Measurements from ENCODE around the gene ADAMTSL3. TPM values are rescaled to one million over a fixed set of nuclear protein-coding genes. Genes with fewer than 3 reads are reported as not detected.

ADAMTSL3 gene
- total RNA-seq, 1 experiment from 2014 or later, result 0.05 TPM

- TF ChIP-seq, protein P1, sequence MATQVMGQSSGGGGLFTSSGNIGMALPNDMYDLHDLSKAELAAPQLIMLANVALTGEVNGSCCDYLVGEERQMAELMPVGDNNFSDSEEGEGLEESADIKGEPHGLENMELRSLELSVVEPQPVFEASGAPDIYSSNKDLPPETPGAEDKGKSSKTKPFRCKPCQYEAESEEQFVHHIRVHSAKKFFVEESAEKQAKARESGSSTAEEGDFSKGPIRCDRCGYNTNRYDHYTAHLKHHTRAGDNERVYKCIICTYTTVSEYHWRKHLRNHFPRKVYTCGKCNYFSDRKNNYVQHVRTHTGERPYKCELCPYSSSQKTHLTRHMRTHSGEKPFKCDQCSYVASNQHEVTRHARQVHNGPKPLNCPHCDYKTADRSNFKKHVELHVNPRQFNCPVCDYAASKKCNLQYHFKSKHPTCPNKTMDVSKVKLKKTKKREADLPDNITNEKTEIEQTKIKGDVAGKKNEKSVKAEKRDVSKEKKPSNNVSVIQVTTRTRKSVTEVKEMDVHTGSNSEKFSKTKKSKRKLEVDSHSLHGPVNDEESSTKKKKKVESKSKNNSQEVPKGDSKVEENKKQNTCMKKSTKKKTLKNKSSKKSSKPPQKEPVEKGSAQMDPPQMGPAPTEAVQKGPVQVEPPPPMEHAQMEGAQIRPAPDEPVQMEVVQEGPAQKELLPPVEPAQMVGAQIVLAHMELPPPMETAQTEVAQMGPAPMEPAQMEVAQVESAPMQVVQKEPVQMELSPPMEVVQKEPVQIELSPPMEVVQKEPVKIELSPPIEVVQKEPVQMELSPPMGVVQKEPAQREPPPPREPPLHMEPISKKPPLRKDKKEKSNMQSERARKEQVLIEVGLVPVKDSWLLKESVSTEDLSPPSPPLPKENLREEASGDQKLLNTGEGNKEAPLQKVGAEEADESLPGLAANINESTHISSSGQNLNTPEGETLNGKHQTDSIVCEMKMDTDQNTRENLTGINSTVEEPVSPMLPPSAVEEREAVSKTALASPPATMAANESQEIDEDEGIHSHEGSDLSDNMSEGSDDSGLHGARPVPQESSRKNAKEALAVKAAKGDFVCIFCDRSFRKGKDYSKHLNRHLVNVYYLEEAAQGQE (IDR thresholded peaks at IDR 0.05; ENCODE audit: low read depth), result no peak
- TF ChIP-seq, protein P2, sequence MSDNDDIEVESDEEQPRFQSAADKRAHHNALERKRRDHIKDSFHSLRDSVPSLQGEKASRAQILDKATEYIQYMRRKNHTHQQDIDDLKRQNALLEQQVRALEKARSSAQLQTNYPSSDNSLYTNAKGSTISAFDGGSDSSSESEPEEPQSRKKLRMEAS (IDR thresholded peaks at IDR 0.05), result no peak
These were observed 55.3 kb downstream of the ADAMTSL3 start (continued) for GRCh38 chr15:83709241-83709640.

- RAD21 ChIA-PET (ENCODE audit: low non-redundant PET in 1 of 2, low total read pairs in 2 of 2, uncharacterized antibody in 2 of 2, unreplicated experiment in 2 of 2), result no interaction called here
- no peak overlapping the region for H3K27ac ChIP-seq (ENCODE audit: low read depth, low read length)
These were observed 55.9 kb downstream of the ADAMTSL3 start for GRCh38 chr15:83709811-83710210.

More at GRCh38 chr15:83709811-83710210, 55.9 kb downstream of the ADAMTSL3 start:
- no peak overlapping the region for H3K4me2 ChIP-seq (ENCODE audit: low read length)
- H3K9me2 ChIP-seq (ENCODE audit: insufficient read depth), result no peaks in the 10 kb centered on the region
- no peak overlapping the region for H3K9ac ChIP-seq (ENCODE audit: low read length)
- POLR2A ChIA-PET, result no interaction called here
- H3K9me3 ChIP-seq (ENCODE audit: control insufficient read depth in 1 of 2, insufficient read depth in 1 of 2, low read depth in 1 of 2, low read length in 2 of 2), result no peaks in the 10 kb centered on the region
- ATAC-seq, result no peak
- no TSS peak for BruUV-seq (replicated peaks)
- H3K79me2 ChIP-seq (ENCODE audit: insufficient read depth, low read length), result no peaks in the 10 kb centered on the region
- no peak for TF ChIP-seq EGR1 (IDR thresholded peaks at IDR 0.05; ENCODE audit: low read depth)
- TF ChIP-seq, protein P3, sequence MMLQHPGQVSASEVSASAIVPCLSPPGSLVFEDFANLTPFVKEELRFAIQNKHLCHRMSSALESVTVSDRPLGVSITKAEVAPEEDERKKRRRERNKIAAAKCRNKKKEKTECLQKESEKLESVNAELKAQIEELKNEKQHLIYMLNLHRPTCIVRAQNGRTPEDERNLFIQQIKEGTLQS (IDR thresholded peaks at IDR 0.05), result no peak
- no peak for TF ChIP-seq ZNF274 (IDR thresholded peaks at IDR 0.05; ENCODE audit: low read depth, low read length)
- TF ChIP-seq CEBPB (IDR thresholded peaks at IDR 0.05; ENCODE audit: low read depth), result no peak
- TF ChIP-seq JUND (IDR thresholded peaks at IDR 0.05), result no peak
- TF ChIP-seq, protein P4, sequence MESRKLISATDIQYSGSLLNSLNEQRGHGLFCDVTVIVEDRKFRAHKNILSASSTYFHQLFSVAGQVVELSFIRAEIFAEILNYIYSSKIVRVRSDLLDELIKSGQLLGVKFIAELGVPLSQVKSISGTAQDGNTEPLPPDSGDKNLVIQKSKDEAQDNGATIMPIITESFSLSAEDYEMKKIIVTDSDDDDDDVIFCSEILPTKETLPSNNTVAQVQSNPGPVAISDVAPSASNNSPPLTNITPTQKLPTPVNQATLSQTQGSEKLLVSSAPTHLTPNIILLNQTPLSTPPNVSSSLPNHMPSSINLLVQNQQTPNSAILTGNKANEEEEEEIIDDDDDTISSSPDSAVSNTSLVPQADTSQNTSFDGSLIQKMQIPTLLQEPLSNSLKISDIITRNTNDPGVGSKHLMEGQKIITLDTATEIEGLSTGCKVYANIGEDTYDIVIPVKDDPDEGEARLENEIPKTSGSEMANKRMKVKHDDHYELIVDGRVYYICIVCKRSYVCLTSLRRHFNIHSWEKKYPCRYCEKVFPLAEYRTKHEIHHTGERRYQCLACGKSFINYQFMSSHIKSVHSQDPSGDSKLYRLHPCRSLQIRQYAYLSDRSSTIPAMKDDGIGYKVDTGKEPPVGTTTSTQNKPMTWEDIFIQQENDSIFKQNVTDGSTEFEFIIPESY (IDR thresholded peaks at IDR 0.05; ENCODE audit: extremely low read depth, insufficient replicate concordance, low read length), result no peak
- no peak for TF ChIP-seq RAD21 (IDR thresholded peaks at IDR 0.05; ENCODE audit: low read depth)
- no peak for TF ChIP-seq ZFX (IDR thresholded peaks at IDR 0.05)
- TF ChIP-seq SP1 (IDR thresholded peaks at IDR 0.05; ENCODE audit: low read depth), result no peak
- no peak for TF ChIP-seq EZH2 (IDR thresholded peaks at IDR 0.05)
- TF ChIP-seq EZH2phosphoT487 (IDR thresholded peaks at IDR 0.05; ENCODE audit: borderline replicate concordance), result no peak
- TF ChIP-seq POLR2AphosphoS5 (IDR thresholded peaks at IDR 0.05; ENCODE audit: low read depth, low read length), result no peak
- H4K20me1 ChIP-seq (ENCODE audit: insufficient read depth), result no peaks in the 10 kb centered on the region
- no peaks in the 10 kb centered on the region; the same call in 1 of the 2 replicates for H3K27me3 ChIP-seq (ENCODE audit: insufficient read depth, low read length)
- no peaks in the 10 kb centered on the region for H3K4me1 ChIP-seq (ENCODE audit: control insufficient read depth in 1 of 2, insufficient read depth in 2 of 2, low read length in 2 of 2)
- no peaks in the 10 kb centered on the region for H3K36me3 ChIP-seq (ENCODE audit: control insufficient read depth in 1 of 2, insufficient read depth in 2 of 2, low read length in 2 of 2)
- DNase-seq (ENCODE audit: low read depth, low spot score), result no peak
- CTCF ChIA-PET, result no interaction called here
- intact Hi-C loops (cut with micrococcal nuclease), result no loop called here
- H2AFZ ChIP-seq (ENCODE audit: low read depth, low read length, poor library complexity, severe bottlenecking), result no peak overlapping the region
- H3K4me3 ChIP-seq (replicated peaks in 1 of 2; ENCODE audit: low read depth in 1 of 2, low read length in 2 of 2), result no peak overlapping the region

Data from HCT116 (cell line).